K562 (cell line): ENCODE measurements around the gene FBXO21.
A peak's percentile ranks its signal among the peaks of the same experiment; 100 is the strongest.

Source experiments
- EZH2 ChIP-seq: IDR thresholded peaks from 2 replicates; pipeline ENCODE4 v1.6.1; 2012; ENCODE audit warnings: low read depth, mild to moderate bottlenecking, inconsistent platforms, low read length, borderline replicate concordance
- IRF2 ChIP-seq: sonication (generic); formaldehyde crosslinking; IDR thresholded peaks from 2 replicates; pipeline ENCODE4 v1.8.1; 2022; ENCODE audit warnings: mild to moderate bottlenecking, missing genetic modification reagents
- NFE2L1 ChIP-seq: fragments of 450-650 bp; IDR thresholded peaks from 2 replicates; pipeline ENCODE4 v1.6.1; 2016; ENCODE audit warnings: missing genetic modification characterization, low read depth, mild to moderate bottlenecking, missing compliant biosample characterization, moderate library complexity, borderline replicate concordance
- POLR2A ChIP-seq: fragments of 450-650 bp; conservative IDR thresholded peaks from 2 replicates; pipeline ENCODE4 v1.6.1; 2016
- RBBP5 ChIP-seq: fragments of 200-600 bp; sonication (generic); IDR thresholded peaks from 2 replicates; pipeline ENCODE4 v1.6.1; 2012; ENCODE audit warnings: borderline replicate concordance, mild to moderate bottlenecking, low read length, control low read depth, inconsistent platforms; ENCODE audit not compliant: insufficient read depth, poor library complexity, severe bottlenecking
- RBM22 ChIP-seq: fragments of 200-400 bp; formaldehyde crosslinking; IDR thresholded peaks from 2 replicates; pipeline ENCODE4 v1.6.1; 2018; ENCODE audit warnings: low read length, low read depth; ENCODE audit not compliant: poor library complexity, severe bottlenecking
- SIN3B ChIP-seq: fragments of 450-650 bp; IDR thresholded peaks from 2 replicates; pipeline ENCODE4 v1.6.1; 2017; ENCODE audit warnings: low read depth, mild to moderate bottlenecking, moderate library complexity
- U2AF2 ChIP-seq: fragments of 200-400 bp; formaldehyde crosslinking; optimal IDR thresholded peaks from 2 replicates; pipeline ENCODE3; 2017; ENCODE audit warnings: low read depth, mild to moderate bottlenecking, low read length
- TF ChIP-seq, protein P1 (sequence below): fragments of 250-450 bp; sonication (Bioruptor Pico); IDR thresholded peaks from 2 replicates; pipeline ENCODE4 v1.8.0; 2021; ENCODE audit warnings: borderline replicate concordance, mild to moderate bottlenecking, moderate library complexity; ENCODE audit not compliant: poor library complexity, severe bottlenecking
- TF ChIP-seq, protein P2 (sequence below), 2 experiments: fragments of 450-650 bp in 1 of 2; IDR thresholded peaks; 2 replicates each; pipeline ENCODE4 v1.6.1; 2011 to 2017; ENCODE audit warnings: low read depth in 2 of 2, antibody characterized with exemption in 1 of 2, borderline replicate concordance in 1 of 2, low read length in 1 of 2, mild to moderate bottlenecking in 1 of 2, mixed read lengths in 1 of 2; ENCODE audit not compliant: control insufficient read depth in 1 of 2
- TF ChIP-seq, protein P3 (sequence below): fragments of 250-450 bp; sonication (Bioruptor Pico); IDR thresholded peaks from 2 replicates; pipeline ENCODE4 v1.6.1; 2021; ENCODE audit warnings: mild to moderate bottlenecking
- TF ChIP-seq, protein P4 (sequence below), 3 experiments: IDR thresholded peaks in 2 of 3; conservative IDR thresholded peaks in 1 of 3; 2 replicates each; pipeline ENCODE4 v1.5.1; 2011 to 2012; ENCODE audit warnings: low read length in 3 of 3, mild to moderate bottlenecking in 3 of 3, control low read depth in 2 of 3, improper control_type of control experiment in 1 of 3, inconsistent platforms in 1 of 3, low read depth in 1 of 3, mixed read lengths in 1 of 3, moderate library complexity in 1 of 3; ENCODE audit not compliant: insufficient read depth in 2 of 3
- TF ChIP-seq, protein P5 (sequence below): sonication (generic); formaldehyde crosslinking; IDR thresholded peaks from 2 replicates; pipeline ENCODE4 v1.9.0; 2022; ENCODE audit warnings: mild to moderate bottlenecking, missing genetic modification reagents

DNA sequence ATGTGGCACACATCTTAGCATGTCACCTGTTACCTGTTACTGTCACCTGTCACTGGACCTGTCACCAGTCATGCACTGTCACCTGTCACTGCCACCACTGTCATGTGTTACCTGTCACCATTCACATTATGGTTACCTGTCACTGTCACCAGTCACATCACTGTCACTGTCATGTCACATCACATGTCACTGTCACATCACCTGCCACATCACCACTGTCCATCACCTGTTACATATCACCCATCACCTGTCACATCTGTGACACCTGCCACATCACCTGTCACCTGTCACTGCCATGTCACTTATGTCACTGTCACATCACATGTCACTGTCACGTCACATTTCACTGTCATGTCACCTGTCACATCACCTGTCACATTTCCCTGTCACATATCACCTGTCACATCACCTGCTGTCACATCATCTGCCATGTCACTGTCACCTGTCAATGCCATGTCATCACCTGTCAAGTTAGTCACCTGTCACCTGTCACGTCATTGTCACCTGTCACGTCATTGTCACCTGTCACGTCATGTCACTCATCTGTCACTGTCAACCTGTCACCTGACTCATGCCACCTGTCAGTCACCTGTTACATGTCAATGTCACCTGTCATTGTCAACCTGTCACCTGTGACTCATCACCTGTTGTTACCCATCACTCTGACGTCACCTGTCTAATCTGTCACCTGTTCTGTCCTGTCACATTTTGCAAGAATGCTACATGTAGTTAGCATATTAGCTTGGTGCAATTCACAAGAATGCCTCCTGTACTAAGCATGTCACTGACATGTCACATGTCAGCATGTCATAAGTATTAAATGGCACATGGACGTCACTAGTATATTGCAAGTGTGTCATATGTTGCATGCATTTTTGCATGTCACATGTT lies 62.1 kb downstream of the FBXO21 start:
- TF ChIP-seq RBM22 (no peak), IRF2 (CRISPR knock-in tag) (peak; percentile 82), POLR2A (no peak), SIN3B (no peak), U2AF2 (no peak), RBBP5 (no peak), EZH2 (no peak), NFE2L1 (tag) (no peak)
- TF ChIP-seq, protein P1, sequence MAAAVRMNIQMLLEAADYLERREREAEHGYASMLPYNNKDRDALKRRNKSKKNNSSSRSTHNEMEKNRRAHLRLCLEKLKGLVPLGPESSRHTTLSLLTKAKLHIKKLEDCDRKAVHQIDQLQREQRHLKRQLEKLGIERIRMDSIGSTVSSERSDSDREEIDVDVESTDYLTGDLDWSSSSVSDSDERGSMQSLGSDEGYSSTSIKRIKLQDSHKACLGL (CRISPR knock-in tag), result no peak
- TF ChIP-seq, protein P2, sequence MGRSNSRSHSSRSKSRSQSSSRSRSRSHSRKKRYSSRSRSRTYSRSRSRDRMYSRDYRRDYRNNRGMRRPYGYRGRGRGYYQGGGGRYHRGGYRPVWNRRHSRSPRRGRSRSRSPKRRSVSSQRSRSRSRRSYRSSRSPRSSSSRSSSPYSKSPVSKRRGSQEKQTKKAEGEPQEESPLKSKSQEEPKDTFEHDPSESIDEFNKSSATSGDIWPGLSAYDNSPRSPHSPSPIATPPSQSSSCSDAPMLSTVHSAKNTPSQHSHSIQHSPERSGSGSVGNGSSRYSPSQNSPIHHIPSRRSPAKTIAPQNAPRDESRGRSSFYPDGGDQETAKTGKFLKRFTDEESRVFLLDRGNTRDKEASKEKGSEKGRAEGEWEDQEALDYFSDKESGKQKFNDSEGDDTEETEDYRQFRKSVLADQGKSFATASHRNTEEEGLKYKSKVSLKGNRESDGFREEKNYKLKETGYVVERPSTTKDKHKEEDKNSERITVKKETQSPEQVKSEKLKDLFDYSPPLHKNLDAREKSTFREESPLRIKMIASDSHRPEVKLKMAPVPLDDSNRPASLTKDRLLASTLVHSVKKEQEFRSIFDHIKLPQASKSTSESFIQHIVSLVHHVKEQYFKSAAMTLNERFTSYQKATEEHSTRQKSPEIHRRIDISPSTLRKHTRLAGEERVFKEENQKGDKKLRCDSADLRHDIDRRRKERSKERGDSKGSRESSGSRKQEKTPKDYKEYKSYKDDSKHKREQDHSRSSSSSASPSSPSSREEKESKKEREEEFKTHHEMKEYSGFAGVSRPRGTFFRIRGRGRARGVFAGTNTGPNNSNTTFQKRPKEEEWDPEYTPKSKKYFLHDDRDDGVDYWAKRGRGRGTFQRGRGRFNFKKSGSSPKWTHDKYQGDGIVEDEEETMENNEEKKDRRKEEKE (IDR thresholded peaks at IDR 0.05; ENCODE audit: borderline replicate concordance in 1 of 2, control insufficient read depth in 1 of 2, low read depth in 2 of 2, low read length in 1 of 2), result peak in 1 of 2 experiments; percentile 89; a peak in 2 of 4 replicates
- TF ChIP-seq, protein P3, sequence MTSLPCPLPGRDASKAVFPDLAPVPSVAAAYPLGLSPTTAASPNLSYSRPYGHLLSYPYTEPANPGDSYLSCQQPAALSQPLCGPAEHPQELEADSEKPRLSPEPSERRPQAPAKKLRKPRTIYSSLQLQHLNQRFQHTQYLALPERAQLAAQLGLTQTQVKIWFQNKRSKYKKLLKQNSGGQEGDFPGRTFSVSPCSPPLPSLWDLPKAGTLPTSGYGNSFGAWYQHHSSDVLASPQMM (CRISPR knock-in tag), result no peak
- TF ChIP-seq, protein P4, sequence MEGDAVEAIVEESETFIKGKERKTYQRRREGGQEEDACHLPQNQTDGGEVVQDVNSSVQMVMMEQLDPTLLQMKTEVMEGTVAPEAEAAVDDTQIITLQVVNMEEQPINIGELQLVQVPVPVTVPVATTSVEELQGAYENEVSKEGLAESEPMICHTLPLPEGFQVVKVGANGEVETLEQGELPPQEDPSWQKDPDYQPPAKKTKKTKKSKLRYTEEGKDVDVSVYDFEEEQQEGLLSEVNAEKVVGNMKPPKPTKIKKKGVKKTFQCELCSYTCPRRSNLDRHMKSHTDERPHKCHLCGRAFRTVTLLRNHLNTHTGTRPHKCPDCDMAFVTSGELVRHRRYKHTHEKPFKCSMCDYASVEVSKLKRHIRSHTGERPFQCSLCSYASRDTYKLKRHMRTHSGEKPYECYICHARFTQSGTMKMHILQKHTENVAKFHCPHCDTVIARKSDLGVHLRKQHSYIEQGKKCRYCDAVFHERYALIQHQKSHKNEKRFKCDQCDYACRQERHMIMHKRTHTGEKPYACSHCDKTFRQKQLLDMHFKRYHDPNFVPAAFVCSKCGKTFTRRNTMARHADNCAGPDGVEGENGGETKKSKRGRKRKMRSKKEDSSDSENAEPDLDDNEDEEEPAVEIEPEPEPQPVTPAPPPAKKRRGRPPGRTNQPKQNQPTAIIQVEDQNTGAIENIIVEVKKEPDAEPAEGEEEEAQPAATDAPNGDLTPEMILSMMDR (IDR thresholded peaks at IDR 0.05 in 2 of 3, conservative IDR thresholded peaks at IDR 0.05 in 1 of 3; ENCODE audit: insufficient read depth in 2 of 3, low read depth in 1 of 3, low read length in 3 of 3), result no peak
- TF ChIP-seq, protein P5, sequence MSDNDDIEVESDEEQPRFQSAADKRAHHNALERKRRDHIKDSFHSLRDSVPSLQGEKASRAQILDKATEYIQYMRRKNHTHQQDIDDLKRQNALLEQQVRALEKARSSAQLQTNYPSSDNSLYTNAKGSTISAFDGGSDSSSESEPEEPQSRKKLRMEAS (CRISPR knock-in tag), result peak; percentile 75
